ENCODE data around the gene CHST8.

Gene CHST8

DNA sequence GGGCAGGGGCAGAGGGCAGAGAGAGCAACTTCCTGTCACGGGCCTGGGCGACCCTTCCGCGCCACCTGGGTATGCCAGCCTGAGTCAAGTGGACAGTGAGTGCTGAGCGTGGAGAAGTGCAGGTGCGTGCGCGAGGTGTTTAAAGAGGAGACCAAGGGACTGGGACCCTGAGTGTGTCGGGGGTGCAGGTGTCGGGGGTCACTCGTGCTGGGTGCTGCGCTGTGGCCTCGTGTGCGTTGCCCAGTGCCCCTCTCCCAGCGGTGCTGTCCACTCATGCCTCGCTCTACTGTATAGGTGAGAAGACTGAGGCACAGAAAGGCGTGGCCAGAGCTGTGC is 156.0 kb downstream of the CHST8 start:
- no peak overlapping the region for H3K4me3 ChIP-seq (ENCODE audit: control insufficient read depth, low read depth, low read length)
- DNase-seq (ENCODE audit: low read depth), result no peak
- TF ChIP-seq, protein P1, sequence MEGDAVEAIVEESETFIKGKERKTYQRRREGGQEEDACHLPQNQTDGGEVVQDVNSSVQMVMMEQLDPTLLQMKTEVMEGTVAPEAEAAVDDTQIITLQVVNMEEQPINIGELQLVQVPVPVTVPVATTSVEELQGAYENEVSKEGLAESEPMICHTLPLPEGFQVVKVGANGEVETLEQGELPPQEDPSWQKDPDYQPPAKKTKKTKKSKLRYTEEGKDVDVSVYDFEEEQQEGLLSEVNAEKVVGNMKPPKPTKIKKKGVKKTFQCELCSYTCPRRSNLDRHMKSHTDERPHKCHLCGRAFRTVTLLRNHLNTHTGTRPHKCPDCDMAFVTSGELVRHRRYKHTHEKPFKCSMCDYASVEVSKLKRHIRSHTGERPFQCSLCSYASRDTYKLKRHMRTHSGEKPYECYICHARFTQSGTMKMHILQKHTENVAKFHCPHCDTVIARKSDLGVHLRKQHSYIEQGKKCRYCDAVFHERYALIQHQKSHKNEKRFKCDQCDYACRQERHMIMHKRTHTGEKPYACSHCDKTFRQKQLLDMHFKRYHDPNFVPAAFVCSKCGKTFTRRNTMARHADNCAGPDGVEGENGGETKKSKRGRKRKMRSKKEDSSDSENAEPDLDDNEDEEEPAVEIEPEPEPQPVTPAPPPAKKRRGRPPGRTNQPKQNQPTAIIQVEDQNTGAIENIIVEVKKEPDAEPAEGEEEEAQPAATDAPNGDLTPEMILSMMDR (IDR thresholded peaks at IDR 0.05; ENCODE audit: control insufficient read depth, insufficient read depth, low read depth, low read length, missing control alignments), result no peak

DNA sequence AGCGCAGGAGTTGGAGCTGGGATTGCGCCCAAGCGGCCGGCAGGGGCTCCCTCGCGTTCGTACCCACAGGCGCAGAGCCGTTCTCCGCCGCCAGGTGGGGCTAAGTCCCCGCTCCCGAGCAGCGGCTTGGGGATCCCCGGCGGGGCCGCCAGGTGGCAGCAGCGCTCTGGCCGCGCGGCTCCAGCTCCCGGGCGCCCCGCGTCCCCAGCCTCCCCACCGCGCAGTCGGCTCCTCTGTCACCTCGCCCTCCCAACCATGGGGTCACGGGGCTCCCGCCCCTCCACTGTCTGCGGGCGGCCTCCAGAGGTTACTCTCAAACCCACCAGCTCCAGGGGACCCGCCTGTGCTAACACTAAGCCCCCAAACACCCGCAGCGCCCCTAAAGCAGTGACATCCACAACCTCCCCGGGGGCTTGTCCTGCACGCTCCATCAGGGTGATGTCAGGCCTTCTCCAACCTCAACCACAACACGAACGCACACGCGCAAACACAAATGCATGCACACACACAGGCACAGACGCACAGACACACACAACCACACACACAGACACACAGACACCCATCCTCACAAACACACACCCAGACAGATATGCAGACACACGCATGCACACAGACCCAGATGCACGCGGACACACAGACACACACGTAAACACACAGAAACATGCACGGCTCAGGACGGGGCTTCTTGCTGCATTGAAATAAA is 156.5 kb downstream of the CHST8 start:
- no peak overlapping the region for H3K4me3 ChIP-seq (ENCODE audit: control insufficient read depth, low read depth, low read length)
- no peak for DNase-seq (ENCODE audit: low read depth)
- TF ChIP-seq, protein P1 (IDR thresholded peaks at IDR 0.05; ENCODE audit: control insufficient read depth, insufficient read depth, low read depth, low read length, missing control alignments), result peak; percentile 99

DNA sequence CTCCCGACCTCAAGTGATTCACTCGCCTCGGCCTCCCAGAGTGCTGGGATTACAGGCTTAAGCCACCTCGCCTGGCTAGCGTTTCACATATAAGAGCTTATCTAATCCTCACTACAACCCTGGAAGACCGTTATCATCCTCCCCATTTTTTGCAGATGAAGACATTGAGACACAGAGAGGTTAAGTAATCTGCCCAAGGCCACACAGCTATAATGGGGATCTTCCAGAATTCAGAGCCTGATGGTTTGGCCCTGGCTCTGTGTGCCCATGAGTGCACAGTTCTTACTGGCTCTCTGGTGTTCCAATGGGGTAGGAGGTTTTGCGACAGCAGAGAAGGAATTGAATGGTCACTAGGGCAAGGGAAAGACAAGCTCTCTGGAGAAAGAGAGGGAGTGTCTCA is 158.1 kb downstream of the CHST8 start:
- no peak overlapping the region for H3K4me3 ChIP-seq (ENCODE audit: control insufficient read depth, low read depth, low read length)
- no peak for DNase-seq (ENCODE audit: low read depth)
- TF ChIP-seq, protein P1 (IDR thresholded peaks at IDR 0.05; ENCODE audit: control insufficient read depth, insufficient read depth, low read depth, low read length, missing control alignments), result no peak

DNA sequence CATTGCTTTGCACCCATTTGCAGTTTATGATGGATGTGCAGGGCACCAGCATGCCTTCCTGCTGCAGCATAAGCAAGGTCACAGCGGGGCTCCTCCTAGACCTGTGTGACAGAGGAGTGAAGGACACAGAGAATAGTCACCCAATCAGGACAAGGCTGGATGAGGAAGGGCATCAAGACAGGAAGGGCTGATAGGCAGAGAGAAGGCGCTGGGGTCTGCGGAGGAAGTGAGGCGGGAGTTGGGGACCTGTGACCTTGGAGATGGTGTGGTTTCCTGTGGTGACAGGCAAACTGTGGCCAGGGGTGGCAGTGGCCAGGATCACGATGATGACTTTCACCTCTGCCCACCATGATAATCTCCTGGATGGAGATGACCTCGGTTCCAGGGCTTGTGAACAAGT is 158.5 kb downstream of the CHST8 start:
- no peak for DNase-seq (ENCODE audit: low read depth)
- TF ChIP-seq, protein P1 (IDR thresholded peaks at IDR 0.05; ENCODE audit: control insufficient read depth, insufficient read depth, low read depth, low read length, missing control alignments), result no peak
- H3K4me3 ChIP-seq (ENCODE audit: control insufficient read depth, low read depth, low read length), result no peak overlapping the region

DNA sequence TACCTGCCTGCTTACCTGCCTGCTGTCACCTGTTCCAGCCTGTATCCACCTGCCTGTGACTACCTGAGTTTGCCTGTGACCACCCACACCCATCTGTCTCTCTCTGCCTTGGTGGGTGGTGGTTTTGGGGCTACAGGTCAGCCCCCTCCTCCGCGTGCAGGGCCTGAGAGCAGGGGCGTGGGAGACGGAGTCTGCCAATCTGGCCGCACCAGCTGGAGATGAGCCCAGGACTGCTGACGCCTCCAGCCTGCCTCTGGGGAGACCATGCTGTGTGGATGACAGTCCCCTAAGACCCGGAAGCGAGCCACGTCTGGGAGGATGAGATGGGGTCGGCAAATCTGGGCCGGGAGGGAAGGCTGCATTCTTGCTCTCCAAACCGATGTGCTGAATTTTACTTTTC is 159.0 kb downstream of the CHST8 start:
- TF ChIP-seq, protein P1 (IDR thresholded peaks at IDR 0.05; ENCODE audit: control insufficient read depth, insufficient read depth, low read depth, low read length, missing control alignments), result no peak
- no peak overlapping the region for H3K4me3 ChIP-seq (ENCODE audit: control insufficient read depth, low read depth, low read length)
- DNase-seq (ENCODE audit: low read depth), result no peak

DNA sequence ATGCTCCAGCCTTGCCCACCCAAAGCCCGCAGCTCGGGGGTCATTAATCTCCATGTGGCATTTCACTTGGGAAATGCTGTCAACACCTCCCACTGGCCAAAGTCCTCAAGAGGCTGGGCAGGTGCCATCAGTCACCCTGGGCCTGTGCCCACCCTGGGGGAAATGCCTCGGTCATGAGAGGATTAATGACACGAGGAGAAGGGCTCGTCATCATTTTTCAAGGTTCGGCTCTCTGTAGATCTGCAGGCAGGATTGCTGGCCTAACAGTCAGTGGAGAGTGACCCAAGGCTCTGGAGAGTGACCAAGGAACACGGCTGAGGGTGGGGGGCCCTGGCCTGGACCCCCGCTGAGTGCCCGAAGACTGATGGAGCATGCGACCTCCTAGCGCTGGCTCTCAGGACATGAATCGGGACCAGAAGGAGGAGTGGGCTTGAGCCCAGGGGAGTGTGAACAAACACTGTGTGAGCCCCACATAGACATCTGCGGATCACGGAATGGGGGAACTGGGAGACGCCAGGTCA is 159.7 kb downstream of the CHST8 start:
- TF ChIP-seq, protein P1 (IDR thresholded peaks at IDR 0.05; ENCODE audit: control insufficient read depth, insufficient read depth, low read depth, low read length, missing control alignments), result no peak
- no peak for DNase-seq (ENCODE audit: low read depth)
- H3K4me3 ChIP-seq (ENCODE audit: control insufficient read depth, low read depth, low read length), result no peak overlapping the region
